Measurements from ENCODE around the gene RPL36.

The RPL36 gene

GRCh38 chr19:5648464-5648863 lies 41.6 kb upstream of the RPL36 start:
- TF ChIP-seq ARNT (IDR thresholded peaks at IDR 0.05): no peak
- no peak for TF ChIP-seq LEF1 (IDR thresholded peaks at IDR 0.05; ENCODE audit: borderline replicate concordance)
- no peak for TF ChIP-seq CTBP1 (IDR thresholded peaks at IDR 0.05; ENCODE audit: borderline replicate concordance)
- no peak for TF ChIP-seq HDGF (IDR thresholded peaks at IDR 0.05; ENCODE audit: borderline replicate concordance)
- TF ChIP-seq ZNF384 (IDR thresholded peaks at IDR 0.05): no peak
- no peak for DNase-seq (ENCODE audit: extremely low spot score)
- POLR2A ChIA-PET: interaction anchor here (0.9 kb wide), 1 partner anchor 25 kb away, joined by 3 read pairs; the partner anchor contains the start of genes SAFB and SAFB2
- CTCF ChIA-PET: no interaction called here

- TF ChIP-seq SUZ12 (IDR thresholded peaks at IDR 0.05) (no peak), ELF4 (IDR thresholded peaks at IDR 0.05) (no peak), FOXK2 (IDR thresholded peaks at IDR 0.05) (no peak), L3MBTL2 (conservative IDR thresholded peaks at IDR 0.05) (no peak), PKNOX1 (IDR thresholded peaks at IDR 0.05) (no peak), LEF1 (IDR thresholded peaks at IDR 0.05; ENCODE audit: borderline replicate concordance) (no peak), ARNT (IDR thresholded peaks at IDR 0.05) (no peak), SP1 (IDR thresholded peaks at IDR 0.05) (no peak), ZNF384 (IDR thresholded peaks at IDR 0.05) (no peak), FOXM1 (IDR thresholded peaks at IDR 0.05; ENCODE audit: borderline replicate concordance) (no peak), CTBP1 (IDR thresholded peaks at IDR 0.05; ENCODE audit: borderline replicate concordance) (no peak), HDGF (IDR thresholded peaks at IDR 0.05; ENCODE audit: borderline replicate concordance) (no peak), NFRKB (IDR thresholded peaks at IDR 0.05) (no peak), FOXA1 (IDR thresholded peaks at IDR 0.05) (no peak)
- DNase-seq (ENCODE audit: extremely low spot score): no peak
- ChIA-PET POLR2A (interaction anchor here (0.9 kb wide), 1 partner anchor 28 kb away, joined by 4 read pairs; the partner anchor contains the start of genes SAFB and SAFB2), CTCF (interaction anchor here (1.0 kb wide), 1 partner anchor 20 kb away, joined by 3 read pairs; no protein-coding TSS in a partner anchor)
Observed at GRCh38 chr19:5651361-5651760, 38.7 kb upstream of the RPL36 start.

GRCh38 chr19:5652261-5652660 lies 37.8 kb upstream of the RPL36 start:
- POLR2A ChIA-PET: no interaction called here
- TF ChIP-seq ZNF384 (IDR thresholded peaks at IDR 0.05) (no peak), NFRKB (IDR thresholded peaks at IDR 0.05) (no peak), FOXA1 (IDR thresholded peaks at IDR 0.05) (no peak), SP1 (IDR thresholded peaks at IDR 0.05) (no peak), LEF1 (IDR thresholded peaks at IDR 0.05; ENCODE audit: borderline replicate concordance) (no peak), CTBP1 (IDR thresholded peaks at IDR 0.05; ENCODE audit: borderline replicate concordance) (no peak), BHLHE40 (IDR thresholded peaks at IDR 0.05; ENCODE audit: borderline replicate concordance) (no peak), HDGF (IDR thresholded peaks at IDR 0.05; ENCODE audit: borderline replicate concordance) (no peak), L3MBTL2 (conservative IDR thresholded peaks at IDR 0.05) (no peak), ELF4 (IDR thresholded peaks at IDR 0.05) (no peak), TARDBP (IDR thresholded peaks at IDR 0.05) (no peak), FOXM1 (IDR thresholded peaks at IDR 0.05; ENCODE audit: borderline replicate concordance) (no peak), SUZ12 (IDR thresholded peaks at IDR 0.05) (no peak), ARNT (IDR thresholded peaks at IDR 0.05) (no peak)
- no peak for DNase-seq (ENCODE audit: extremely low spot score)
- CTCF ChIA-PET: no interaction called here

- POLR2A ChIA-PET: no interaction called here
- no peak for TF ChIP-seq ZNF384 (IDR thresholded peaks at IDR 0.05)
- no peak for TF ChIP-seq CTBP1 (IDR thresholded peaks at IDR 0.05; ENCODE audit: borderline replicate concordance)
- no peak for TF ChIP-seq BHLHE40 (IDR thresholded peaks at IDR 0.05; ENCODE audit: borderline replicate concordance)
- no peak for TF ChIP-seq HDGF (IDR thresholded peaks at IDR 0.05; ENCODE audit: borderline replicate concordance)
- no peak for TF ChIP-seq NFRKB (IDR thresholded peaks at IDR 0.05)
- no peak for TF ChIP-seq FOXM1 (IDR thresholded peaks at IDR 0.05; ENCODE audit: borderline replicate concordance)
- TF ChIP-seq ARNT (IDR thresholded peaks at IDR 0.05): no peak
- TF ChIP-seq ELF4 (IDR thresholded peaks at IDR 0.05): no peak
- TF ChIP-seq FOXK2 (IDR thresholded peaks at IDR 0.05): no peak
- TF ChIP-seq SUZ12 (IDR thresholded peaks at IDR 0.05): no peak
- no peak for TF ChIP-seq L3MBTL2 (conservative IDR thresholded peaks at IDR 0.05)
- no peak for TF ChIP-seq PKNOX1 (IDR thresholded peaks at IDR 0.05)
- TF ChIP-seq TARDBP (IDR thresholded peaks at IDR 0.05): no peak
- no peak for TF ChIP-seq SP1 (IDR thresholded peaks at IDR 0.05)
- TF ChIP-seq LEF1 (IDR thresholded peaks at IDR 0.05; ENCODE audit: borderline replicate concordance): no peak
- TF ChIP-seq FOXA1 (IDR thresholded peaks at IDR 0.05): no peak
- CTCF ChIA-PET: no interaction called here
- DNase-seq (ENCODE audit: extremely low spot score): no peak
Observed at GRCh38 chr19:5654931-5655330, 35.2 kb upstream of the RPL36 start.

- ChIA-PET CTCF (no interaction called here), POLR2A (no interaction called here)
- TF ChIP-seq FOXA1 (IDR thresholded peaks at IDR 0.05) (no peak), TARDBP (IDR thresholded peaks at IDR 0.05) (no peak), CTBP1 (IDR thresholded peaks at IDR 0.05; ENCODE audit: borderline replicate concordance) (no peak), PKNOX1 (IDR thresholded peaks at IDR 0.05) (no peak), LEF1 (IDR thresholded peaks at IDR 0.05; ENCODE audit: borderline replicate concordance) (no peak), ARNT (IDR thresholded peaks at IDR 0.05) (no peak), NFRKB (IDR thresholded peaks at IDR 0.05) (no peak)
- DNase-seq (ENCODE audit: extremely low spot score): no peak
Observed at GRCh38 chr19:5655412-5655811, 34.7 kb upstream of the RPL36 start.

- TF ChIP-seq ARNT (IDR thresholded peaks at IDR 0.05) (no peak), FOXM1 (IDR thresholded peaks at IDR 0.05; ENCODE audit: borderline replicate concordance) (no peak), SUZ12 (IDR thresholded peaks at IDR 0.05) (no peak), PKNOX1 (IDR thresholded peaks at IDR 0.05) (no peak), LEF1 (IDR thresholded peaks at IDR 0.05; ENCODE audit: borderline replicate concordance) (no peak)
- DNase-seq (ENCODE audit: extremely low spot score): no peak
- CTCF ChIA-PET: no interaction called here
- POLR2A ChIA-PET: no interaction called here
Observed at GRCh38 chr19:5661483-5661882, 28.6 kb upstream of the RPL36 start.

Data from HEK293T (cell line).